HG03571 (cell line): Measurements from ENCODE around the gene TBC1D22A.

ENCODE experiments used
- ATAC-seq: cut with Tn5 transposase; IDR thresholded peaks from one replicate; pipeline ENCODE4 v1.9.1; 2021; ENCODE audit not compliant: unreplicated experiment

The TBC1D22A gene

DNA sequence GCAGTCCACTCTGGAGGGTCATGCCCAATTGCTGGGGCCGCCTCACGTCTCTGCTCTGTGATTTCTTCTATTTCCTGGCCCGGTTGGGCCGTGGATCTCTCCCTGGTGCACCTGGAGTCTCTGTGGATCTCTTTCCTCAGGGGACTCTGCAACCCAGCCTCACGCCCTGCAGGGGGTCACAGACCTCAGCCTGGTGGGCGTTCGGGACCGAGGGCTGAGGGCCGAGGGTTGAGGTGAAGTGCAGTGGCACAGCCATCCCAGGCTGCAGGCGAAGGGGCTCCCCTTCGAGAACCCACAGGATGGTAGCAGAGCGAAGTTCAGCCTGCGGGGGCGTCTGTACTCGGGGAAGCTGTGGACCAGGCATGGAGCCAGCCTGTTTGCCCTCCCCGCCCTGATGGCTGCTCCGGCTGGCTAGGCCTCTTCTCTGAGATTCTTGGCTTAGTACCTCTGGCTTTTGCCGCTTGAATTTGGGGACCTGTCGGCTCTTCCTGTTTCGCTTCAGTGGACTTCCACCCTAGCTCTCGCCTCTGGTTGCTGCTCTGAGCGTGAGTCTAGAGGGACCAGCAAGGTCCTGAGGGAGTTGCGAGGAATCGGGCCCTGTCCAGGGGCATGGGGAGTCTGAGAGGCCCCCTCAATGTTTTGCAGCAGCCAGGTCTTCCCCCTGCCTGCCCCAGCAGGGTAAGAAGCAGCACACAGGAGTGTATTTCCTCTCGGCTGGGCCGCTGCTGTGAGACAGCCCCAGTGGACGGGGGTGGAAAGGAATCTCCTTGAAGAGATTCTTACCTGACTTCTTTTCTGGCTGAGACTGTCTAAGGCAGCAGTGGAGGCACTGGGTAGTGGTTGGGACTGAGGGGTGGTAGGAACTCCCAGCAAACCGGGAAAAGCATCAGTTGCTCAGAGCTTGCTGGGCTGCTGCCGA is 140.8 kb downstream of the TBC1D22A start:
- no peak for ATAC-seq

- ATAC-seq, result no peak
These were observed 143.0 kb downstream of the TBC1D22A start for GRCh38 chr22:46905415-46905814.

- ATAC-seq, result no peak
These were observed 143.4 kb downstream of the TBC1D22A start for GRCh38 chr22:46905834-46906233.

DNA sequence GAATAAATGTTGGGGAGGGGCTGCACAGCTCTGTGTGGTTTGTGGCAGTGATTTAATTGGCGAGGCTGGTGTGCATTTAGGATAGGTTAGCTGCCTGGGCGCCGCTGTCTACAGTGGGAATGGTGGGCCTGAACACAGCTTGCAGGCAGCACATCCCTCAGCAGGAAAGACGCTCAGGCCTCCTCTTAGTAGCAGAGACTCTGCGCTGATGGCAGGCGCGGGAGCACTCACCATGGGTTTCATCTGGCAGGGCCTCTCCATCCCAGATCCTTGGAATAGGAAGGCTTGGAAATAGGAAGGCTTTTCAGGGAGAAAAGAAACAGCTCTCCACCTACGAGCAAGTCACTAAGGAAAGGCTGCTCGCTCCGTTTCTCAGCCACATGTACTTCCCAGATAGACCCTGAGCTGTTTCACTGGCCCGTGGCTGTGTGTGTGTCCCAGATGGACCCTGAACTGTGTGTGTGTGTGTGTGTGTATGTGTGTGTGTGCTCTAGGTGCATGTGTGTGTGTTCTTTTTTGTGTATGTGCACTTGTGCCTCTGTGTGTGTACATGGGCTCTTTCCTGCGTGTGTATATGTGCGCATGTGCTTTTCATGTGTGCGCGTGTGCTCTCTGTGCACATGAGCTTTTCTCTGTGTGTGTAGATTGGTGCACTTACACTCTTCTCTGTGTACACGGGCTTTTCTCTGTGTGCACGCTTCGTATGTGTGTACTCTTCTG is 144.0 kb downstream of the TBC1D22A start:
- ATAC-seq, result no peak

- ATAC-seq, result no peak
These were observed 145.1 kb downstream of the TBC1D22A start for GRCh38 chr22:46907241-46908215.

DNA sequence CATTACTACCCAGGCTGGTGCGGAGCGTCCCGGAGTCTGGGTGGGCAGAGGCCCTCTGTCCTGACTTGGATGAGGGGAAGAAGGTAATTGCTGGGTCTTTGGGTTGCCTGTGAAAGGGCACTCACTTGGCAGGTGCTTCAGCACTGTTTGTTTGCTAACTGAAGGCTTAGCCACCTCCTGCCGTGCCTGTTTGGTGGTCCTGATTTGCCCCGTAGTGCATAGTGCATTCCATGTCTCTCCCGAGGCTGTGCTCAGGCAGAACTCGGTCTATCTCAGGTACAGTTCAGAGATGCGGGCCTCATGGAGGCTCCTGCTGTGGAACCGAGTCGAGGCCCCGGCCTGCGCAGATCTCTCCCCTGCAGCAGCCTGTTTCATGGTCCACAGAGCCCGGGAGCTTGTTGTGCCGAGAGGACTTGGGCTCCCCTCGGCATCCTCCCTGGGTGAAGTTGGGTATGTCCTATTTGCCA is 146.2 kb downstream of the TBC1D22A start:
- ATAC-seq, result no peak

GRCh38 chr22:46909237-46910030 is 147.0 kb downstream of the TBC1D22A start:
- ATAC-seq, result no peak

DNA sequence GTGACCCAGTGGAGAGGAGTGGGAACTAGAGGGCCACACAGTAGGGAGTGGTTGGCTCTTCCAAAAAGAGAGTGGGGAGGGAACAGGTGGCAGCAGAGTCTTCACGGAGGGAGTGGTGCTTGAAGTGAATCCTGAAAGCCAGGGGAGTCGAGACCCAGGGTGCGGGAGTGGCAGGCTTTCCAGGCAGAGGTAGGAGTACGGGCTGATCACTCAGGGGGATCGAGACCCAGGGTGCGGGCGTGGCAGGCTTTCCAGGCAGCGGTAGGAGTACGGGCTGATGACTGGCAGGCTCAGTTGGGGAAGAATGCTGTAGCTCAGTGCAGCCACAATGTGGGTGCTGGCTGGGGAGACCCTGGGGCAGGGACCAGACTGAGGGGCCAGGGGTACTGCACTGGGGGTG is 148.2 kb downstream of the TBC1D22A start:
- ATAC-seq, result no peak

DNA sequence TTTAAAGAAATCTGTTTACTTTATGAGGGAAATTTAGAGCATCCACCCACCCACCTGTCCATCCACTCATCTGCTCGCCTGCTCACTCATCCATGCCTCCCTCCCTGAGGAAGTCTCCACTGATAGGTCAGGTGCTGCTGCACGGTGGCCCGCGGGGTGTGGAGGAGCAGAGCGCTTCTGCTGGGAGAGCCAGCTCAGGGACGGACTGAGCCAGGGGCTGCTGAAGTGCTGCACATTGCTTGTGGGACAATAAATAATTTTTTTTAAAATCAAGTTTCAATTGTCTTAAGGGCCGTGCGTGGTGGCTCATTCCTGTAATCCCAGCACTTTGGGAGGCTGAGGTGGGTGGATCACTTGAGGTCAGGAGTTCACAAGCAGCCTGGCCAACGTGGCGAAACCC is 148.9 kb downstream of the TBC1D22A start:
- ATAC-seq, result no peak

DNA sequence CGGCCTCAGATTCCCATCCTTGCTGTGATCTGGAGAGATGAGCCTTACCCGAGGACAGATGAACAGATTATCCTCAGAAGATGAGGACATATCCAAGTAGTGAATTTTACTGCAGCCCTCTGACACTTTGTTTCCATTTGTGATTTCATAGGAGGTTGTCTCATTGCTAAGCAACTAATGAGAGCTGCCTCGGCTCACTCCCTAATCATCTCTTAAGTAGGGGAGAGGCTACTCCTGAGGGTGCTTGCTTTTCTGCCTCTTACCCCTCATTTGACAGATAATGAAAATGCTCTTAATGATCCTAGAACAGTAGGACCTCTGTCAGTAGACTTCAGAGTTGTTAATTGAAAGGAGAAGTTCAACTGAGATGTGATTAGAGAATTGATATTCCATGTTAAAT is 150.9 kb downstream of the TBC1D22A start:
- ATAC-seq, result no peak

GRCh38 chr22:46914481-46914880 is 152.0 kb downstream of the TBC1D22A start:
- ATAC-seq, result no peak

DNA sequence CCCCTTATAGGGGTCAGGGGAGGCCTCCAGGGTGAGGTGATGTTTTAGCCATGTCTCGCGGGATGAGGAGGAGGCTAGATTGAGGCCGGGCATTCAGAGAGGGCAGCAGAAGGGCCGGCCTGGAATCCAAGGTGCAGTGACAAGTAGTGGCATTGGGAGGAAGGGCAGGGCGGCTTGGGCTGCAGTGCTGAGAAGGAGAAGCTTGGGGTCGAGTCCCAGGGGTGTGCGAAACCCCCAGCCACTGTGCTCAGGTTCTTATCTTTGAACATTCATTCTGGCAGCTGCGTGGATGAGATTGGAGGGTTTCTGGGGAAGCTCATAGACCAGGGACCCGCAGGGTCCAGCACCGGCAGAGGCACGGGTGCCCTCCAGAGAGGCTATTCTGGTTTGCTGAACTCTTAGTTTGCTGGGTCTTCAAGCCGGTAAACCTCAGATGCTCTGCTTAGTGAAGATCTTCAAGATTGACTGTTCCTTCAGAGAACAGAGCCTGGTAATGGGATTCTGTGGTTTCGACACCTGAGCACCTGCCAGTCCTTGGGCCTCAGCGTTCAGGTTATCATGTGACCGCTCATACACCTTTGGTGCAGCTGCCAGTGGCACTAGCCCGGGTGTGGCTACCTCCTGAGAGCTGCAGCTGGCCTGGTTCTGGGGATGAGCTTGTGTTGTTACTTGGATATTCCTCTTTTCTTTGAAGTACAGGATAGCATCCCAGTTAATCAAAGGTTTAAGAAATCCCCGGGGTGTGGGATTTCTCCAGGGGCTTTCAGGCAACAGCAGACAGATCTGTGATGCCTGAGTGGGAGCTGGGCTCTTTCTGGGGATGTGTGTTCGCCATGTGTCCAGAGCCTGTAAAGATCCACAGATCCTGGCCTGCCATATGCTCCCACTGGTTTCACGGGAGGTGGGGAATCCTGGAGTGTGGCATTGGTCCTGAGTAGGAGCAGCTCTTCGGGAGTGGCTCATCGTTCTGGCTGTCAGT is 152.8 kb downstream of the TBC1D22A start:
- no peak for ATAC-seq

DNA sequence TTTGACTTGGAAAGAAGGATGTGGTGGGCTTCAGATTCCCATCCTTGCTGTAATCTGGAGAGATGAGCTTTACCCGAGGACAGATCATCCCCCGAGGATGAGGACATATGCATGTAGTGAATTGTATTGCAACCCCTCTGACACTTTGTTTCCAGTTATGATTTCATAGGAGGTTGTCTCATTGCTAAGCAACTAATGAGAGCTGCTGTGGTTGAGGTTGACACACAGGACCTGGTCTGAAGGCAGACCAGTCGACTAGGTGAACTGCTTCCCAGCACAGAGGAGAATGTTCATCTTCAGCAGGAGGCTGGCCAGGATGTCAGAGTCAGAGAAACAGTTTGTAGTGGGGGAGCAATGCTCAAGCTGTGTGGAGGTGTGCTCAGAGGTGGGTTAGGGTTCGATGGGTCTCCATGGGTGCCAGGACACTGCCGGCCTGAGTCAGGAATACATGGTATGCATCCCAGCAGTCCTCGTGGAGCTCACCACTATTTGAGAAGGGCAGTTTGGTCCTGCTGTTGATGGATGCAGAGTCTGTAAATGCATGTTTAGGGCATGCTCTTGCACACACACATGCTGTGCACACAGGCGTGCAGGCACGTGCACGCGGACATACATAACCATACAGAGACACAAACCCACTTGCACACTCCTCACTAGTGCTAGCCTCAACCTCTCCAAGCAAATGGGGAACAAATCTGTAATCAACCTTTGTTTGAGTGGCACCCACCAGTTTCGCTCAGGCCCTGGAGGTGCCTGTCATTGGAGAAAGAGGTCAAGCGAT is 153.7 kb downstream of the TBC1D22A start:
- no peak for ATAC-seq

- no peak for ATAC-seq
These were observed 154.7 kb downstream of the TBC1D22A start for GRCh38 chr22:46916886-46917770.

- no peak for ATAC-seq
These were observed 155.3 kb downstream of the TBC1D22A start for GRCh38 chr22:46917771-46918101.

- ATAC-seq, result no peak
These were observed 155.7 kb downstream of the TBC1D22A start for GRCh38 chr22:46918197-46918596.

GRCh38 chr22:46922037-46922436 is 159.6 kb downstream of the TBC1D22A start:
- no peak for ATAC-seq
